Measurements from ENCODE around the gene JAG1.

JAG1 gene

DNA sequence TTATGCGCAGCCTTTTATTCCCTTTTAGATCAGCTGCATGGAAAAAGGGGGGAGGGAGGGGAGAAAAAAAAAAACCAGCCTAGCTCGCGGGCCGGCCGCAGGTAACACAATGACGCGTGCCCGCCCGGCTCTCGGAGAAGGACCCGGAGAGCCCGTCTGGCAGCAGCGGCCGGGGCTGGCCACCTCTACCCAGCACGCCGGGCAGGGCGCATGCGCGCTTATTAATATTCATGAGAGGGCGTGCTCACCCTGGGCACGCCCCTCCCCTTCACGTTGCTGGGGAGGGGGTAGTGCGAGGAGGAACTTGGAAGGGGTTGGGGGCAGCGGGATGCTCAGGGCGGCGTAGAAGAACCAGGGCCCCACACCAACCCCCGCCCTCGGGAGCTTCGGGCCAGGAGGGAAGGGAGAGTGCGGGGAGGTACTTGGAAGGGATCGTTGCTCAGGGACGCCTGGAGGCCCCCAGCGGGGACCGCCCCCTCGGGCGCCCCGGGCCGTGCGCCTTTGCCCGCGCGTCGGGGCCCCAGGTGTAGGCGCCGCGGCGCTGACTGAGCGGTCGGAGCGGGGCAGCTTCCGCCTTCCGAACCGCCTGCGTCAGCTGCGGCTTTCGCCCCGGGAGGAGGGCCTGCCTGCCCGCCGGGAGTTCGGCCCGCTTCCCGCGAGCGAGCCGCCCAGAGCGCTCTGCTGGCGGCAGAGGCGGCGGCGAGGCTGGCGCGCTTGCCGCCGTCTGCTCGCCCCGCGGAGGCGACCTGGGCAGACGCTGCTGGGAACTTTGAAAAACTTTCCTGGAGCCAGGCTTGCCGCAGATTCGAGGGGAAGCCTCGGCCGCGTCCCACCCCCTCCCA is at the start of gene JAG1:
Gene JAG1, minus strand, starts transcription at position 158 of the 842 bp plus-strand sequence. CDS start 469 bp downstream, outside the sequence.
- no peak for DNase-seq

DNA sequence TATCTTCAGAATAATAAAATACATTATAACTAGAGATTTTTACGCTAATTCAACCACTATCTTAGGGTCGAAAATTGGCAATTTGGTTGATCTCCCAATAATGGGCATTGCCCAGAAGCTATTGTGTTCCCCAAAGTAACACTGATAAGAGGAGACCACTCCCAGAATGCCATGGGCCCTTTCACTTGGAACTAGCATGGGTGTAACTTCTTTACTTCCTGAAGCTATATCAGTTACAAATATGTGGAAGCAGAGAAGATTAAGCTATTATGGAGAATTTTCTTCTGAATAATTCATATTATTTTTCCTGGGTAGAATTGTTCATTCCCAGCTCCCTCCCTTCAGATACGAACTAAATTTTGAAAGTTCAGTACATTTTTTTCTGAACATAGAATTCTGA is 48.2 kb upstream of the JAG1 start:
- DNase-seq, result no peak

DNA sequence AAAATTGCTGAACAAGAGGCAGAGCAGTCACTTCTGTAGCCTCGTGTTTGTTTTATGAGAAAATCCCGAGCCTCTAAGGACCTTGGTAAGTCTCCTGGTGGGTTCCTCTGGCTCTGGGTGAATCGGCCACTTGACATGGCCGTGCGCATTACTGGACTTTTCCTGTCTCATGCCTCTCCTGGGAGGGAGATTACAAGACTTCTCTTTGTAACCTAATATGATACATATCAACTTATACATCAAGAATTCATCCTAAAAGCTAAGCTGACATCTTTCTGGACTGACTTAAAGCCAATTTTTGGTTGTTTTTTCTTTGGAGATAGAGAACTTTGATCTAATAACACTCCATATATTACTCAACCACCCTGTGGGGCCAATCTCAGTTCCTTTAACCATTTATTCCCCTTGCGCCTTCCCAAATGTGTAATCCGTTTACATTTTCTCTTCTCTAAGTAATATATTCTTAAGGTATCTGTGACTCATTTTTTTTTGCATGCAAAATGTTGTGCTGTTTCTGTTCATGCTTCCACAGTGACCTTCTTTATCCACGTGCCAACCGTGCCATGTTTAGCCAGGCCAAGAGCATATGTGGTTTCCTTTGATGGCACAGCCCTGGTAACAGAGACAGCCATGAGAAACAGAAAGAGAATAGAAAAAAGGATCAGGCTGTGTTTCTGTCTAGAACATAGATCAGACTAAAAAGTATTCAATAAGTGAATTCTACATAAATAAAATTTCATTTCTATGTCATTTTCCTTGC is 47.5 kb upstream of the JAG1 start:
- no peak for DNase-seq

DNA sequence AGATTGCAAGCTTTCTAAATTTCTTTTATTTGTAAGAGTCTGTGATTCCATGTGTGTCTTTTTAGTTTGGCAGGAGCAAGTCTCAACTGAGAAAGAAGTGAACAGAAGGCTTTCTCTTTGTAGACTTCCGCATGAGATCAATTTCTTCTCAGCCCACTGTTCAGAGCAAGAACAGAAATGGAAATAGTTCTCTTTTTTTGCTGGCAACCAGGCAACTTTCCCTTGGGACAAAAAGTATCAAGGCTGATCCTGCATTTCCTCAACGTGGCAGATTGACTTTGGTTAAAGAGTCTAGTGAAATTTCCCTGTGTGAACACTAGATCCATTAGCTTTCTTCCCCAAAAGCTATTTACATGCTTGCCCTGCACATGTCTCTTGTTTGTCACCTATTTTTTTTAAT is 46.8 kb upstream of the JAG1 start:
- no peak for DNase-seq

DNA sequence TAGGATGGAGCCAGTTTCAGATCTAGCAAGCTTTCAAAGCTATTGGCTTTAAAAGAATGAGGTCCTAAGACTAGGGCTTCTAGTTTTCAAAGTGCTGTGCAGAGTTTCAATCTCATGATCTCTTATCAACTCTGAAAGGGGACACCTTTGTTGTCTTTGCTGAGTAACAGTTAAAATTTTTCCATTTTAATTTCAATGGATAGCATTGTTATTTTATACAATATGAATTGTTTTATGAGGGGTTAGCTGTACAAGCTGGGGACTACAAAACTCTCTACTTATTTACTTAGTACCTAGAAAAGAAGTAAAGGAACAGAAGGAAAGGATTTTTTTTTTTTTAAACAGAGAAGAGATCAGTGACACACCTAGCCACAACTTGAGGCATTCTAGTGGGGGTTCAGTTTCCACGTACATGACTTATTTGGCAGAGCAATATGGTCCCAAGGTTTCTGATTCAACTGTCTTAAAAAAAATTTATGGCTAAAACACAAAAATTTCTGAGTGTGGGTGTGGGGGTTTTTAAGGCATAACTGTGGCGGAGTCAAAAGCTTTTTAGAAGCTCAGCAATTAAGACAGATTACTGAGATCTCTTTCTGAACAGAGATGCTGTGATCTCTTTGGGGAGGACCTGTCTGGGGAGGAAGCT is 46.1 kb upstream of the JAG1 start:
- DNase-seq, result no peak

DNA sequence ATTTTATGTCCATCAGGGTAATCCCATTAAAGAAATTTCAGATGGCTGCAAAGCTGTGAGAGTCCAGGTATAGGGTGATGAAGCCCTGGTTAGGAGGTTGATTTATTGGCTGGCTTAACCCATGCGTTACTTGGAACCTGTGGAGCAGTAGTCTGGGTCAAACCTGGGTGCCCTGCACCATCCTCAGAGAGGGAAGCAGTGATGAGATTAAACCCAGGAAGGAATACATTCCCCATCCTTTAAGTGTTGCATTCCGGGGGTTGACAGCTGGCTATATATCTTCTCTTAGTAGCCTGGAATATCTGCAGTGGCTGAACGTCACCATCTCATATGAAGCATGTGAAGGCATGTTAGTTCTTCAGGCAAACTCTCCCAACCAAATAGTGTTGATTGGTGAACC is 44.9 kb upstream of the JAG1 start:
- DNase-seq, result no peak

DNA sequence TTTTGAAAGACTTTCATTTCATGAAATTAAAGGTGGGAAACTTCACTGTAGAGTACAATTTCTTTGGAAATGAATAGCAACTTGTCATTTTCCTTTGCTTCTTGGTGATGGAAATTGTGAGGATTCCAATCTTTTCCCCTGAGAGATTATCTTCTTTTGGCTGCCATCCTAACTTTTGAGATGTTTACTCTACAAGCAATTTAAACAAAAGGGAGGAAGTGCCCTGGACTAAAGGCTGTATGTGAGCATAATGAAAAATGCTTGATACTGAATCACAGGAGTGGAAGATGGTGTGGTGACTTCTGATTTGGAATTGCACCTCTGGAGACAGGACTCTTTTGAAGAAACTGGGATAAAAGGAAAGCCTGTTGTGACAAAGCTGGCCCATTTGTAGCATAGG is 43.1 kb upstream of the JAG1 start:
- DNase-seq, result no peak

DNA sequence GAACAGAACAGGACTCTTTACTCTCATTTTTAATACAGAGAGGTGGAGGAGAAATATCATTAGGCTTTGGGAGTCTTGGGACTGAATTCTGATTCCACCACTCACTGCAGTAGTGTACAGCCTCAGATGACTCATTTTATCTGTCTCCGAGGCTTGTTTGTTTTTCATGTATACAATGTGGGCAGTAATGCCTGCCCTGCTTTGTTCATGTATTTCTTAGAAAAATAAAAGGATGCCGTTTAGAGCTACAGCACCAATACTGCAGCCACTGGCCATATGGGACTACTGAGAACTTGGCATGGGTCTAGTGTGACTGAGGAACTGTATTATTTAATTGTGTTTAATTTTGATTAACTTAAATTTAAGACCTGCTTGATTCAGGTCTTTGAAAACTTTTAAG is 41.2 kb upstream of the JAG1 start:
- DNase-seq, result no peak

DNA sequence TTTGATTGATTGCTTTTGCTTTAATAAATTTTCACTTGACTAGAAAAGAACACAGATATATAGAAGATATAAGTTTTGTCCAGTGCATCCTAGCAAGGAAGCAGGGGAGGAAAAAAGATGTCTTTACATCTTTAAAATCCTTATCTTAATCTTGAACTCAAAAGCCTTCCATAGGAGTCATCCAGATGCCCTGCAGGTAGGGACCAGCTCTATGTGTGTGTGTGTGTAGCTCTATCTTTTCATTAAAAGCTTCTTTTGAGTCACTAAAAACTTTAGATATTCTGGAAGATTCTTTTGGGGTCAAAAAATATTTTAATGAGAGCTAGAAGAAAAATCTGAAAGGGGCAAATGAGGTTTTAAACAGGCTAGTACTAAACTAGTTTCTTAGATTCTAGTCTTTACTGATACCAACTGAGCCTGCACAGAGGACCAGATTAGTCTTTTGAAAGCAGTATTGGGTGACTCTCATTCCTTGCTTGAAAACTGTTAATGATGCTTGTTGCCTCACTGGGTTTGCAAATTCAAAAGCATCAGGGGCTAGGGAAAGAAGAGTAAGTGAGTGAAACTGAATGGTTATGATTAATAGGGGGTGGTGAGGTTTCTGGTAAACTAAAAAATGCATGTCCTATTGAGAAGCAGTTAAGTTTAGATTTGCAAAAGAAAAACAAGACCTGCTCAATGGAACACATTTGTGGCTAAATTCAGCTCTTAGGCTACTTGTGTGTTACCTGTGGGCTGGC is 40.6 kb upstream of the JAG1 start:
- no peak for DNase-seq

DNA sequence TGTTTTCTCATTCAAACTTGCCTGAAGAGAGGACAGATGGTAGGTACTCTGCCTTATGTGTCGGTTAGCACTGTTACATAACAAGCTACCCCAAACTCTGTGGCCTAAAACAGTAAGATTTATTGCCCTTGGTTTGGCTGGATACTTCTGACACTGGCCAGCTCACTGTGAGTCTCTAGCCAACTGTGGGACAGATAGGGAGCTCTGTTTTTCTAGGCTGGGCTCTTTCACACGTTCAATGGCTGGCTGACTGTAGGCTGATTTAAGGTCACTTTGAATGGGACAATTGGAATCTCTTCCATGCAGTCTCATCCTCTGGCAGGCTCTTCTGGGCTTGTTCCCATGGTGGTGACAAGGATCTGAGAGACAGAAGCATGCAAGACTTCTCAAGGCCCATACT is 39.4 kb upstream of the JAG1 start:
- DNase-seq, result no peak

DNA sequence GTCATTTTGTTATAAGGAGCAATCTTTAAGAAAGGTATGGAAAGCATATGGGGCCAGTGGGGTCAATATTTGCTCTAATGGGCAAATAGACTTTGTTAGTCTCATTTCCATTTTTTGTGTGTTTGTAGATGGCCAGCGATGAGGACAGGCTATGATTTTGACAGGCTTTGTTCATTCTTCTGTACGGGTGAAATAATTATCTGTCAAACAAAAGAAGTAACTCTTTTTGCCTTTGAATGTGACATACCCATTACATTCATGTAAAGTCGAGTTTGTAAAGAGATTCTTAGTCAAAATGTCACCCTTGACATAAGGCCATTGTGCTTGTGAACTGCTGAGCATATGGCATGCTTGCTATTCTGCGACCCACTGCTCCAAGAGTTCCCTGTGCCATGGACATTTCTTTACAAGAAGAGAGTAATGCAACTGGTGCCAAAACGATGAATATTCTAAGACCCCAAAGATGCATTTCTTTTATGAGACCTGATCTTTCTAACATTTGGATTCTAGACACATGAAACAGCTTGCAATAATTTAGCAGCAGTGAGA is 38.2 kb upstream of the JAG1 start:
- DNase-seq, result no peak

DNA sequence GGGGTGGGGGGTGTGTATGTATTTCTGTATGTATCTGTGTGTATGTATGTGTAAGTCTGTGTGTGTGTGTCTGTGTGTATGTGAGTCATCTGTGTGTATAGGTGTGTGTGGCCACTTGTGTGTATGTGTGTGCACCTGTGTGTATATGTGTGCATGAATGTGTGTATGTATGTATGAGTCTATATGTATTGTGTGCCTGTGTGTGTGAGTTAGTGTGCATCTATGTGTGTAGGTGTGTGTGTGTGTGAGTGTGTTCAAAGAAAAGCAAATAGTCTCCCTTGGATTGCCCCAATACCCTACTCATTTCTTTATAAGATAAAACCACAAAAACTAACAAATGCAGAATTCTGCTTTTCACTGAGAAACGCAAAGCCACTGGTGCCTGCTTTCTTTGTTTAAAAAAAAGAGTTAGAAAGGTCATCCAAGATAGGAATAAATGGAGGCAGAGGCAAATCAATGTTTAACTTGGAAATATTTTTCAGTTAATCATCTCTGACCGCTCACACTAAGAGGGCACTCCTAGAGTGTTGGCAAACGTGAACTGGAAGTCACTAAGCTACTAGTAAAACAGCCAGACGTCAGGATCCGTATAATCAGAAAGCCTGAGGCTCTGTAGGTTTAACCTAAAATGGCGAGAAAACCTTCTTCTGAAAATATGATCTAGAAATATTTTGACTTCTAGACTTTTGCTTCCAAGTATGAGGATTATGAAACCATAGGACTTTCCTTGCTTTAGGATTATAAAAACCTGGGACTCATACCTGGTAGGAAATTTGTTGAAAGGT is 37.4 kb upstream of the JAG1 start:
- DNase-seq, result no peak

DNA sequence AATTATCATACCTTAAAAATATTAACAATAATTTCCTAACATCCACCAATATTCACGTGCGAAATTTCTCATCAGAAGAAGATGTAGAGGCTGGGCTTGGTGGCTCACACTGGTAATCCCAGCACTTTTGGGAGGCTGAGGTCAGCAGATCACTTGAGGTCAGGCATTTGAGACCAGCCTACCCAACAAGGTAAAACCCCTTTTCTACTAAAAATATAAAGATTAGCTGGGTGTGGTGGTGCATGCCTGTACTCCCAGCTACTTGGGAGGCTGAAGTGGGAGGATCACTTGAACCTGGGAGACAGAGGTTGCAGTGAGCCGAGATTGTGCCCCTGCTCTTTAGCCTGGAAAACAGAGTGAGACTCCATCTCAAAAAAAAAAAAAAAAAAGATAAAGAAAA is 36.1 kb upstream of the JAG1 start:
- no peak for DNase-seq

DNA sequence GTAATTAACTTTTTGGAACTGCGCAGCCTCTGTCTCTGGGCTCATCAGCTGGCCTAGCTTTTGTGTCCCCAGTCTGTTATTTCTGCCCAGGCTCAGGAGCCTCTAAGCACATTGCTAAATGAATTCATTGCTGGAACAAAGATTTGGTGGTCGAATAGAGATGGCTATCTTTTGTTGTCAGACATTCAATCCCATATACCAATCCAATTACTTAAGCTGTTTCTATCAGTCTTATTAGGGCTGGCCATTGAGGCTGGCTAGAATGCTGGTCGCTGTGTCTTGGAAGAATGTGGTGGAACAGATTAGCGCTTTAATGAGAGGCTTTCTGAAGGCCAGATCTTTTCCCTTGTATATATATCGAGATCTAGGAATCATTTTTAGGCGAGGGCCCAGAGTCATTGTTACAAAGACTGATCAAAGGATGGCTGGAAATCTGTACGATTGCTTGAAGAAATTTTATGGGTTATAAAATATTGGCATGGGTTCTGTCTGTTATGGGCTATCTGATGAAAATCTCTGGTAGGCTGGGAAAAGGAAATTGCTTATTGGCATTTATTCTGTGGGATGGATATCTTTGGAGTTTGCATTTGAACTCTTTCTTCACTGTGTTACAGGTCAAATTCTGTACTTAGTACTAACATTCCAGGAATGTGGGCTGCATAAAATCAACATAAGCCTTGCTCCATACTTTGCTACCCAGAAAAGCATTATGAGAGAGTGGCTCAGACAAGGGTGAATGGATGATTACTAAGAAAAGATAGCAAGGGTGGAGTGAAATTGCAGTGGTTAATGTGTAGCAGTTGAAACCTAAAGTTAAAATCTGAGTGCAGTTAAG is 34.8 kb upstream of the JAG1 start:
- no peak for DNase-seq

DNA sequence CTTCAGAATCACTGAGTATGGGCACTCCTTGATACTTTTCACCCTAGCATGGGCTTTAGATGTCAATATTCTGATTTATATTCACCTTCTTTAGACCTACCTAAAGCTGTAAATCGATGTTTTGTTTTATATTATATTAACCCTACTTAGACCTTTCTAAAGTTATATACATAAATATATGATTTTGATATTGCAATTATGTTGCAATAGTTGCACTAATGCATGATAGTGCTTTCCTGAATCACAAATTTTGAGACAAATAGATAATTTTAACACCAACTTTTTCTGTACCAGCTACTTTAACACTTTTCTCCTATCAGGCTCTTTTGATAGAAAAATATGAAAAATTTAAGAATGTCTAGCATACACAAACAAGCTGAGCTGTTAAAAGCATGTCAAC is 34.0 kb upstream of the JAG1 start:
- DNase-seq, result no peak

DNA sequence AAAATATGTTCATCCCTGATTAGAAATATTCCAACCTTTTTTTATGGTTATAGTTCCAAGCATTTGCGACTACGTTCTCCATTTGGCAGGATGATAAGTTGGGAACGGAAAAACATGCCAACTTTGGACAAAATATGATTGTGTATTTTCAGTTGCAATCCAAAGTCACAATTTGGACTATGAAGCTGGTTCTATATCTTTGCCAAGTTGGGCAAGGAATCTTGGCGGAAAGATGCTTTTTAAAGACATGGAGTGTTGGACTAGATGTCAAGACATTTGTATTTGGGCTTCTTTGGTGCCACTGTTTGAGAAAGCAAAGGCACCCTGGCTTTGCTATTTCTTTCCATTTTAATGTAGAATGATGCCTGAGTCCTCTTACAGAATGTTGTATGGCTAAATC is 33.3 kb upstream of the JAG1 start:
- DNase-seq, result no peak

DNA sequence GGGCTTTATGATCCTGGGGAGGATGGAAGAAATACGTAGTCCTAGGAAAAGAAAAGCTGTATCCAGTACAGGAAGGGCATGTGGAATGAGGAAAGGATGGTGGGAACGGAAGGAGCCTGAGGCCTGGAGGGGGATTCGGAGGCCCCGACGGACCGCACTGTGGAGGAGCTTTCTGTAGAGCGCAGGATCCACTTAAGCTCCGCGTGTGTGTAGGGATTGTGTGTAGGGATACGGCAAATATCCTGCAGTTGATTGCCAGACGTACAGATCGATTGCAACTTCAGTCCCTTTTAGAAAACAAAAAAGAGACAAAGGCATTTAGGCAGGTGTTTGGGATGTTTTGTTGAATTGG is 32.6 kb upstream of the JAG1 start:
- no peak for DNase-seq

DNA sequence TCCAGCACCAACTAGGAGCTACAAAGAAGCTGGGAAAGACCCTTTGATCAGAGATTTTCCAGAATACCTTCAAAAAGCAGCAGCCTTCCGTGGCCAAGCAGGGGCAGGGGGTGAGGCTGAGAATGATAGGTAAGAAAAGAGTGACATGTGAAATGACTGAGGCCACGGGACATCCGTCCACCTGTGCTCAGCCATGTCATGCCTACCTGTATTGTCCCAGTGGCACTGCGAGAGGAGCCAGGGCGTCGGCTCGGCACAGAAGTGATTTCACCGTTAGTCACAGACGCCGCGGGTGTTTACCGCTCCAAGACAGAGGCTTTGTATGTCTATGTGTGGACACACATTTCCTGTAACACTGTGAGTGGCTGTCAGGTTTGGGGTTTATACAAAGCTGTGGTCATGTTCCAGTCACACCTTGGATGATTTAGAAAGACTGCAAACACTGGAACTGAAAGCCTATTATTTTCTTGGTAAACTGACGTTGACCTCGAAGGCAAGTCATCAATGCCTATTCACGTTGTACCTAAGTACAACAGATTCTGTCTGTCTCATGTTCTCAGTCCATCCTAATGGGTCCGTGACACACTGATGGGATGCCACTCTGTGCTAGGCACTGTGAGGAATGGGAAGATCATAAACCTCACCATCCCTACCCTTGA is 32.1 kb upstream of the JAG1 start:
- no peak for DNase-seq

DNA sequence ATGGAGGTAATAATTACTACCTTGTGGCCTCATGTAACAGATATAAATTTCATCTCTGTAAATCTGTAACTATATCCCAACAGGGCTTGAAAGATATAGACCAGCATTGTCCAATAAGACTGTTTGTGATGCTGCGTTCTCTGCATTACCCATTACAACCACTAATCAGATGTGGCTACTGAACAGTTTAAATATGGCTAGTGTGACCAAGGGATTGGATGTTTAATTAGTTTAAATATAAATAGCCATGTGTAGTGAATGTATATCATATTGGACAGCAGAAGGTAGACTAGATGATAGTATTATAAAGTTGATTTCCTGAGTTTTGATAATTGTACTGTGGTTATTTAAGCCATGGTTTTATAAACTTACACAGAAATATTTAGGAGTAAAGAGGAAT is 27.8 kb upstream of the JAG1 start:
- DNase-seq, result no peak

DNA sequence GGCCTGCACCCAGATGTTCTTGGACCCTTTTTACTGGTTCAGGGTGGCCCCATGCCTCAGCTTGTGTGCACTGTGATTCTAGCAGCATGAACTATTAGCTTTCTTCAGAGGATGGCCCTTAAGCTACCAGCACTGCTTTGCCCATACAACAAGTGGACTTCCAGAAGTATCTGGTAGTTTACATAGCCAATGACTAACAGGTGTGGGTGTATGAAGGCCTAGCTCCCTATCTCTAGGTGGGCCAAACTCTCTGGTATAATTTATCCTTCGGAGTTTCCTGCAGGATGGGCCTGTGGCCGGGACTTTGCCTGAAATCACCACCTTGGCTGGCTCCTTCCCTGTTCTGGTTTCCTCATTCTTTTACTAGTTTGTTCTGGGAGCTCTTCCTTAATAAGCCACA is 26.1 kb upstream of the JAG1 start:
- no peak for DNase-seq

DNA sequence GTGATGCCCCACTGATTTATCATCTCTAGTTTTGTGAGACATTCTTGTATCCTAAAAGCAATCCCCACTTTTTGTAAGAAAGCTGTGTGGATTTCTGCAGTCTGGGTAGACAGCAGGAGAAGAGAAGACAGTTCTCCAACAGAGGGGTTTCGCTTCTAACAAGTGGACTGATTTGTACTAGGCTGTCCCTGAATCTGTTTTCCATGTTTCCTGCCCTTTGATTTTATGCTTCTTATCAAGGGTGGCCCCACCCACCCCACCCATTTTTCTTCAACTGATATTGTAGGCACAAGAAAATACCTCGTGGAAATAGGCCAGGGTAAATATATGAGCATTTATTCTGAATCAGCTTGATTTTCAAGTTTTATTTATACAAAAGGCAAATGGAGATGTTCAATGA is 25.7 kb upstream of the JAG1 start:
- no peak for DNase-seq

Data from SIG-M5 (cell line).